Kidney tubule cell (primary cell): Measurements from ENCODE around the gene AHDC1.

Experiments used
- DNase-seq: peaks from one replicate; pipeline ENCODE4 v3.0.0-alpha.2; 2018; ENCODE audit warnings: low spot score

Gene AHDC1

DNA sequence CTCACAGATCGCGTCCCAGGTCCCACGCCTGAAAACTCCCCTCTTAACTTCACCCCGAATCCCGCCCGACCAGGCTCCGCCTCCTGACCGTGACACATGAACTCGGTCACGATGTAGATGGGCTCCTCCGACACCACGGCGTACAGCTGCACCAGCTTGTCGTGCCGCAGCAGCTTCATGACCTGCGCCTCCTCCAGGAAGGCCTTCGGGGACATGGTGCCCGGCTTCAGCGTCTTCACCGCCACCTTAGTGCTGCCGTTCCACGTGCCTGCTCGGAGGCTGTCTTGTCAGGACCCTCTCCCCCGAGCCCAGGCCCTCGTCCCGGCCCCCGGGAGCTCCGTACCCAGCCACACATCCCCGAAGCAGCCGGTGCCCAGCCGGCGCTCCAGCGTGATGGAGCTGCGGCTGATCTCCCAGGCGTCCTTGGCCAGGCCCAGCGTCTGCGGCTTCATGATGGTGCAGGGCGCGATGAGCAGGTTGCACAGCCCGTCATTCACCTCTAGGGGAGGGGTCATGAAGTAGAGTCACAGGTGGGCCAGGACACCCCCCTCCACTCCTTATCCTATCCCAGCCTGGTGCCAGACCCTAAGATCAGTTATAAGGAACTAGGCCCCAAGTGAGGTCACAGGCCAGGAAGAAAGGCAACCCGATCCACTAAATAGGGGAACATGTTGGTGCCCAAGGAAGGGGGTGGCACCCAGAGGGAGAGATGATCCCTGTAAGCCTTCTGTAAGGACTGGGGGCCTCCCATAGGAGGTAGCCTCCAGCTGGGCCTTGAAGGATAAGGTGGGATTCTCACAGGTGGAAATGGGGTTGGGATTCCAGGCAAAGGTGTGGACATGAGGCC is 11.6 kb upstream of the AHDC1 start:
- no peak for DNase-seq

DNA sequence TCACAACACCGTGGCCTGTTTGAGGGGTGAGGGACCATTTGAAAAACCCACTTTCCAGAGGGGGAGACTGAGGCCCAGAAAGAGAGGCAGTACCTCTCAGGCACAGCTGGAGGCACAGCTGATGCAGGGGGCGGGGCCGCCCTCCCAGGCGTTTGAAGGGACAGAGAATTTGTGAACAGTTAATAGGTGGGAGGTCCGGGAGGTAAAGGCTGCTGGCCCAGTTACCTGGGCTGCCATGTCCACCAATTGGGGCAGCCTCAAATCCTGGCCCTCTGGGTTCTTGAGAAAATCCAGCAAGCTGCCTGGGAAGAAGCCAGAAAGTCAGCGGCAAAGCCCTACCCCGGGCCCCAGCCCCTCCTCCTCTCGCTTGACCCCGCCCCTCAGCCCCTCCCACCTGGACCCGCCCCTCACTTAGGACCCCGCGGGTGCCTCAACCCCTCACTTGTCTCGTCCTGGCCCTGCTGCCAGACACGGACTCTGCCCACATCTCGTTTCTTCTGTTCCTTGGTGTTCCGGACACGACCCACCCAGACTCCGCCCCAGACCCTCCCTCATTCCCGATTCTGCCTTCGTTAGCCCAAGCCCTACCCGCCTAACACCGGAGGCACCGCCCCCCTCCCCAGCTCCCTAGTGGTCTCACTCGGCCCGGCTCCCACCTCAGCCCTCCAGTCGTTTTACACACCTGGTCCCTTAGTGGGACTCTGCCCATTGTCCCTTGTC is 10.8 kb upstream of the AHDC1 start:
- no peak for DNase-seq

DNA sequence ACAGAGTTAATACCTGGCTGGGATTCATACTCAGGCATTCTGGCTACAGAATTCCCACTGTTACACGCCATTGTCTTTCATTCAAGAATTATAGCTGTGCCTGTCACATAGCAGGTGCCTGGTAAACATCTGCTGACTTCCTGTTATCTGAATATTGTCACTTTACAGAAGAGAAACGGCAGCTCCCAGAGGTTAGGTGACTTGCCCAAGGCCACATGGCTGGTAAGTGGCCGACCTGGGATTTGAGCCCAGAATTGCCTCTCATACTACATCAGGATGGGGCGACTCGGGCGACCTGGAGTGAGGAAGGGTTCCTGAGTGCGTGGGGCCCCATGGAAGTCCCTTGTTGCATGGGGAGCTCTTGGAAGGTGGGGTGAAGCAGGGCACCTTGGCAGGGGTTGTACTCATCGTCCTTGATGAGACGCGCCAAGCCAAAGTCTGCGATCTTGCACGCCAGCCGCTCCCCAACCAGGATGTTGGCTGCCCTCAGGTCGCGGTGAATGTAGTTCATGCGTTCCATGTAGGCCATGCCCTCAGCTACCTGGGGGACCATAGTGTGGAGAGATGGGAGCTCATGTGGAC is 10.2 kb upstream of the AHDC1 start:
- no peak for DNase-seq

DNA sequence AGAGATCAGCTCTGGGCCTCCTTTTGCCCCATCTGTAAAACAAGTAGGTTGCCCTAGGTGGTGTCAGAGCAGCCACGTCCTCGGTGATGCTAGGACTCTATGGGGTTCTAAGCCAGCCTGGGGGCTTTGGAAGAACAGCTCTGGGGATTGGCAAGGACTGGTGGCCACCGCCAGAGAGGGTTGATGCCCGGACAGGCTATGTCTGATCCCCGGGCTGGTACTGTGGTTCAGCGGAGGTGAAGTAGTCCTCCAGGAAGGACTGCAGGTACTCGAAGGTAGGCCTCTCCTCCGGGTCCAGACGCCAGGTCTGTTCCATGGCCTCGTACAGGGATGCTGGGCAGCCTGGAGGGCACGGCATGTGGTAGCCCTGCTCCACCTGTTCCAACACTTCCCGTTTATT is 8.8 kb upstream of the AHDC1 start:
- DNase-seq, result no peak

DNA sequence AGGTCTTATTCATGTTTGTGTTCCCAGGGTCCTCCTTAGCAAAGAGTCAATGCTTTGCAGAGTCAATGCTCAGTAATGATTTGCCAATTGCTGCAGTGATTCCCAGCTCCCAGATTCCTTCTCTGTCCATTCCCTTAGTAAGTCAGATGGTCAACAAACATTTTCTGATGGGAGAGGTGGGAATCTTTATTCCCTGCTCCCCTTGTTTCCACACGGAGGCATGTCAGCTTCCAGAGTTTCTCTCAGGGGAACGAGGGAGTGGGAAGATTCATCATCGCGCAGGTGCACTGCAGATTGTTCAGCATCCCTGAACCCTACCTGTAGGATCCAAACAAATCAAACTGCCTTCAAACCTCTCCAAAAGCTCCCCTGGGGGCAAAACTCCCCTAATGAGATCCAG is 7.5 kb upstream of the AHDC1 start:
- no peak for DNase-seq

DNA sequence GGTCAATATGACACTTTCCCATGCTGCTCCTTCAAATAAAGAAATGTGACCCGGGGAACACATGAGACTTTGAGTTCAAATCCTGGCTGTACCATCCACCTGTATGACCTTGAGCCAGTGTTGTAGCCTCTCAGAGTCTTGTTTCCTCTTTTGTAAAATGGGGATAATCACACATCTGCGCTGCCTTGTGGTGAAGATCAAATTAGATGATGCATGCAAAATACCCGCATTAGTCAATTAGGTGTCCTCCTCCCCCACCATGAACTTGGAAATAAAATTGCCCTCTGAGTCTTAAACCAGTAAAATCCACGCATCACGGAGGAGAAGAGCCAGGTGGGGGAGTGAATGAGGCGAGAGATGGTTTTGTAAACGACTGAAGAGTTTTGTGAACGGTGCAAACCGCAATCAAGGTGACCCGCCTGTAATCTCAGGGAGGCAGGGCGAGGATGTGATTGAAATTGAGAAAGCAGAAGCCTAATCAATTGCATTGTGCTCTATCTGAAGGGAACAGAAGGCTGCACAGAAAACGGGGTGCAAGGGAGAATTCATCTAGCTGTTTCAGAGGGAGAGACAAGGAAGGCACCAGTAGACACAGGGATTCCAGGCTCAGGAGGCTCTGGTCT is 5.8 kb upstream of the AHDC1 start:
- DNase-seq, result no peak

DNA sequence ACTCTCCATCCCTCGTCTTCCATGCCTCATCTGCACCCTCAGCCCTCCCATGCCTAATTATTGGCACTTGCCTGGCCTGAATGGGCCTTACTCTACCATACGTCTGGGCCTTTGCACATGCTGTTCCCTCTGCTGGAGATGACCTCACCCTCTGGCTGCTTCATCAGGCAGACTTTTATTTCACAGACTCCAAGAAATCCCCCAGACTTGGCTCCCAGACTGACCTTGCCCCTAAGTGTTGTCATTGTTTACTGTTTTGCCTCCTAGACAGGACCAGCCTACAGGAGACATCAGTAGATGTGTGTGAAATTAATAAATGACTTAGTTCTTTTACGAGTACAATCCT is 5.2 kb upstream of the AHDC1 start:
- no peak for DNase-seq

DNA sequence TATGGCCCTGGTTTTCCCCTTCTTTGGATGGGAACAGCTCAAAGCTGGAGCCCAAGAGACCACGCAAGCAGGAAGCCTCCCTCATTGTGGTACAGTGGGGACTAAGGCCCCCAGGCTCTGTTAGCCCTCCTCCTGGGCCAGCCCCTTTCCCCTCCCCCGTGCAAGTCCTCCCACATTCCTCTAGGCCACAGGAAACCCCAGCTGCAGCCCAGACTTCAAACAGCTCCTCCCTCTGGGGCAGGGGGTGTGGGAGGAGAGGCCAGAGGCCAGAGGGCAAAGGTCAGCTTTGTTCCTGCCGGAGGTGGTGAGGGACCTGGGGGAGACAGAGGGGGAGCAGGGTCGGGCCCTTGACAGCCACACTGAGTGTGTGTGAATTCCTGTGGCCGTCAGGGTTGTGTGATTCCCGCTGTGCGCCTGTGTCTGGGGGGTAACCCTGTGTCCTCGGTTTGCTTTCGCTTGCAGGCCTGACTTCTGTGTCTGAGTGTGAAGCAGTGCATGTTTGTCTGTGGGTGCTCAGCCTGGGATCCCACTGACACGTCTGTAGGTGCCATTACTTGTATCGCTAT is 3.4 kb upstream of the AHDC1 start:
- no peak for DNase-seq

DNA sequence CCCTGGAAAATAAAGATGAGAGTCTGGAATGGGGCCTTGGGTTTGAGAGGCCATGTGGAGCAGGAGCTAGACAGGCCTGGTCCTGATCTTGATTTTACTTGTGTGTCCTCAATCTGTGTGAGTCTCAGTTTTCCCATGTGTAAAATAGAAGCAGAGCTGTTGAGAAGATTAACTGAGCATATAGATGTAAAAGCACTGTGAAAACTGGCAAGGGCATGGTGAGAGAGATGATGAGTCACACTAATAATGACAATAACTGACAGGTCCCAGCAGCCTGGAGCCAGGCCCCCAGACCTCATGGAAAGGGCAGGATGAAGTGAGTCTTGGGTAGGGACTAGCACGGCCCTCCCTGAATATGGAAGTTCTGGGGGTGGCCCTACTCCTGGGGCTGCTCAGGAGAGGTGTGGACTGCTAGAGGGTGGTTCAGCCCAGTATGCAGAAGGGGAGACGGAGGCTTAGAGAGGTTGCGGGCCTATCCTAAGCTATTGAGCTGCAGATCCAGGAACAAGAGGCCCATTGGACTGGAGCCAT is 2.8 kb upstream of the AHDC1 start:
- peak; percentile 55 for DNase-seq

DNA sequence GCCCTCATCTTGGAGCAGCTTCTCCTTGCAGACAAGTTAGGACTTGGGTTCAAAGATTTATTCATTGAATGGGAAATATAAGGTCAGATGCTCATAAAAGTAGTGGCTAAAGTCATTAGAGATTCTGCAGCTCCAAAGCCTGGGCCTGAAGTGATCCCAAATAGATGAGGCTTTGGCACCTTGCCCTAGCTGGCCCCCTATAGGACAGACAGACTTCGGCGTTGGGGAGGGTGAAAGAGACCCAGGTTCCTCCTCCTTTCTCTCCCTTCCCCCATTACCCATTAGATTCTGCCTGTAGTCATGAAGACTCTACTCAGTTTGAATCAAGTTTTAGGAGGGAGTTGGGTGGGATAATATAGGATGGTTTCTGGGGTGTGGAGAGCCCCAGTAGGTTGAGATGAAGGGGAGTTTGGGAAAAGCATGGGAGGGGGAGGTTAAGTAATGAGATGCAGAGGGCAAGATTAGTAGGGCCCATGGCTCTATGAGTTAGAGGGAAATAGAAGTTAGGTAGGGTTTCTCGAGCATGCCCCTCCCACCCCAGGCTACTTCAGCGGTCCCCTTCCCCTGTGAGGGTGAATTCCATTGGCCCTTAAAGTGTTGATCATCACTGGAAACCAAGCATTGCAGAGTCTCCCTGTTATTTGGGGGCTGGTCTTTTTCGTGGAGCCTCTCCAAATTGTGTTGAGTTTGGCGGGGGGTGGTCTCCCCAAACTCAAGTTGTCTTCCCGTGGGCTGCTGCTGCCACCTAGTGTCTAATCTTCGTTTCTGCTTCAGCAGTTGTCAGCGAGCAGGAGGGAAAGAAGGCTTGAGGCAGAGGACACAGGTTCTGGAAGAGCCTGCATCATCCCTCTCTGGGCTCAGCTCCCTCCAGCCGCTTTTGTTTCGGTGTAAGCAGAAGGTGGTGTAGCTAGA is 2.1 kb upstream of the AHDC1 start:
- DNase-seq, result peak; percentile 58

DNA sequence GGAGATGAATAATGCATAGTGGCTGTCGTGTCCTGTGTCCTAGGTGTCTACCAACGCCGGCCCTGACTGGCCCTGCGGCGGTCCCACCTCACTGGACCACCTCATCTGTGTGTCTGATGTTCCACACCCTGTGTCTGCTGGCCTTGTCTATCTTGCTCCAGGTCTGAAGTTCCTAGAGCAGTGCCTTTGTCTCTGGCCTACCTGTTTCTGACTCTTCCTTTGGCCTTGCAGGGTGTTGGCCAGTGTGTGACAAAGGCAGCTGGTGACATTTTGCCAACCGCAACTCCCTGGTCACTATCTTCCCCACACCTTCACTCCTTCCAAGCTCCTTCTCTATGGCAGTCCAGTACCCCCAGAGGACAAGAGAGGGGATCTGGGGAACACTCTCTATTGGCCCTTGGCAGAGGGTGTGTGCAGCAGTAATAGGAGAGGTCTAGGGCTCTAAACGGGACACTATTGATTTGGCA is 1.4 kb upstream of the AHDC1 start:
- DNase-seq, result no peak

DNA sequence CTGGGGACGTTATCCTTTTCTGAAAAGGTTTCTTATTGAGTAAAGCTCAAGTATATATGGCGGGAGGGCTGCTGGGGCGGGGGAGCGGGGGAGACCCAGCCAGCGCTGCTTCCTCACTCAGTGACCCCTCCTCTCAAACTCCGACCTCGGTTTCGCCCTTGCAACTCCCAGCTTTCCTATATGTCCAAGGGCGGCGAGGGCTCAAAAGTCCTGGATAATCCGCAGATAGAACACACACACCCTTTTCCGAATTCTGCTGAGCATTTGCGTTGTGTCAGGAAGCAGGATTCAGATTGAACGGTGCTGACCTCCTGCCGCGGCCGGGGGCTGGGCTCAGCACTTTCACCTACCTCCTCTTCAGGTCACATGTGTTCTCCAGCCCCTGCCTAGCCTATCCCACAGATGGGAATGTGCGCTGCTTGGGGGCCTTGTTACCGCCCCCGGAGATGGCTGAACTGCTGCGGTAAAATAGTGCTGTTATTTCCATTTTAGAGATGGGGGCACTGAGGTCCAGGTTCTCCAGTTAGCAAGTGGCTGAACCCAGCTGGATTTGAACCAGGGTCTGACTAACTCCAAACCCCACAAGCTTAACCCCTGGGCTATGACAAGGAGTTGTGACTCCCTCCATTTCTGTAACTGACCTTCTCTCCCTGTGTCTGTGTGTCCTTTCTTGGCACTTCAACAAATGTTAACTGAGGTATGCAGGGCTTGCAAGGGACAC is 795 bp upstream of the AHDC1 start:
- DNase-seq, result peak; percentile 15

DNA sequence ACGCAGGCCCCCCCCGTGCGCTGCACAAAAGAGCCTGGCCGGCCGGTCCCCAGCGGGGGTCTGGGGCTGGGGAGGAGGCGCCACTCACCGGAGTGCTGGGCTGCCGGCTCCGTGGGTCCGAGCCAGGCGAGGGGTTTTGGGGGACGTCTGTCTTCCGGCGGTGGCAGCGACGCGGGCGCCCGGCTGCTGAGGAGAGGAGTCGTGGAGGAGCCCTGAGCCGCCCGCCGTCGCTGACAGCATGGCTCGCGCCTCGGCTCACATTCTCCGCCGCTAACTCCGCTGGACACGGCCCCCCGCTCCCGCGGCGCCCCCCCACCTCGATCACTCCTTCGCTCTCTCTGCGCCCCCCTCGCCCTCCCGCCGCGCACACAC is 649 bp downstream of the AHDC1 start:
- DNase-seq, result no peak

DNA sequence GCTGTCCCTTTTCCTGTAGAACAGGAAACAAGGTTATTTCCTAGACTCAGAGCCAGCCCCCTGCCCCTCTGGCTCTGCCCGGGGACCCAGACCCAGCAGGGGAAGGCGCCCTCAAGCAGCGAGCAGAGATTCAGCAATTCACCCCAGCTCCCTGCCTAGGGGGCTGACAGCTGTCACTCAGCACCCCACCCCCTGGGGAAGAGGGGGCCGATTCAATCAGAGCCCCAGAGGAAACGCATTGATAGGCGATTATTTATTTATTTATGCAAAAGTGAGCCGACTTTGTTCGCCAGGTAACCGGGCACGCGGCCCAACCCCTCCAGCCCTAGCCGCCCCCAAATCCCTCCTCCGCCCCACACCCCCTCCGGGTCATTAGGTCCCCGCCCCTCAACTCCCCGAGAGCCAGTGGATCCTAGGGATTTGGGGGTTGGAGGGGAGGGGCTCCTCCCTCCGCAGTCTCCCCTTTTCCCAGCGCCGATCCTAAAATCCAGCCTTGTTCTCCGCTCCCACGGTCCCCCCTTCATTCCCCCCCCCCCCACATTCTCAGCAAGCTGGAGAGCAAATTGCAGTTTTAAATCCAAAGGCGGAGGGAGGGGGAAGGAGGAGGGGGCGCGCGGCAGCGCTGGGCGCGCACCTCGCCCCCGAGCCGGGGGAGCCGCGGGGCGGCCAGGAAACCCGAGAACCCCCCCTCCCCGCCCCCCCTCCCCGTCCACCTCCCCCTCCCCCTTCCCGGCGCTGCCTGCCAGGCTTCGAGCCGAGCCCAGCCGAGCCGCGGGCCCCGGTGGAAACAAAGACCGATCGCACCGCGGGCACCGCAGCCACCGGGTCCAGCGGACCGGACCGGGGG is 1.3 kb downstream of the AHDC1 start:
- peak; percentile 20 for DNase-seq

DNA sequence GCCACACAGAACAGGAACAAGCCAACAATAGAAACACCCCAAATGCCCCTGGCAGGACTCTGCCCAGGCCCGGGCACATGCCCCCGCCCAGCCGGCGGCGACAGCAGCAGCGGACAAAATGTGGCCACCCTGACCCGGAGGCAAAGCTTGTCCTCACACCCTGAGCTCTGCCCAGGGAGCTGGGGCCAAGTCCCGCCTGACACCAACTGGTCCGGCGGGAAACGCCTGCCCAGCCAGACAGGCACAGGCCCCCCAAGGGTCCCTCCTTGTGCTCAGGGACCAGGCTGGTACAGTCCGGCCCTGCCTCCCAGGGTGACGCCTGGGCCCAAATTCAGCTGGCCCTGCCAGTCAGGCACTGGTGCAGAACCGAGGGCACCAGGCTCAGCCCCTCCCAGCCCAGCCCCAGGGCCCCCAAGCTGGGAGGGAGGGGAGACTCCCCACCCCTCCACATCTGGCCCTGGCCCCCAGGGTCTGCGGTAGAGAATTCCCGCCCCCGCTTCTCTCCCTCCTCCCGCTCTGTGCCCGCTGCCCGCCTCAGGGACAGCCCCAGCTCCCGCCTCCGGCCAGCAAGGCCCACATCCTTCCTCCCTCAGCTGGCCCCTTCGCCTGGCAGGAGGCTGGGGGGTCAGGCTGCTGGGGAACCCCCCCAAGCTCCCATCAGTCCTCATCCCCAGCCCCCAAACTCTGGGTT is 2.0 kb downstream of the AHDC1 start:
- DNase-seq, result peak; percentile 41

DNA sequence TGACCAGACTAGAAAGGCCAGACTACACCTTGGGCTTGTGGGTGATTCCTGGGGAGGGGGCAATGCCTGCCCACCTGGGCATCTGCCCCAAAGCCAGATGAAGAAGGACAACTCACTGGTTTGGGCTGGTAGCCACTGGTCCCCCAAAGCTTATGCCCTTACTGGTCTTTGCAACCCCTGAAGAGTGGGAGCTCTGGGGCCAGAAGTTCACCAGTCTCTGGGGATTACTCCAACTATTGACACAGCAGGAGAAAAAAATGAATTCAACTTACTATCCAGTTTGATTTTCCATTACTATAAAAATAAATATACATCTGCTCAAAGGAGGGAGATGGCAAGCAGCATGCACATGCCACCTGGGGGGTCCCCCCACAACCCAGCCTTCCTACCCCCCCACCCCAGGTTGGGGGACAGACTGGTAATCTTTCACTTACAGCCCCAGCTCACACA is 2.6 kb downstream of the AHDC1 start:
- no peak for DNase-seq

DNA sequence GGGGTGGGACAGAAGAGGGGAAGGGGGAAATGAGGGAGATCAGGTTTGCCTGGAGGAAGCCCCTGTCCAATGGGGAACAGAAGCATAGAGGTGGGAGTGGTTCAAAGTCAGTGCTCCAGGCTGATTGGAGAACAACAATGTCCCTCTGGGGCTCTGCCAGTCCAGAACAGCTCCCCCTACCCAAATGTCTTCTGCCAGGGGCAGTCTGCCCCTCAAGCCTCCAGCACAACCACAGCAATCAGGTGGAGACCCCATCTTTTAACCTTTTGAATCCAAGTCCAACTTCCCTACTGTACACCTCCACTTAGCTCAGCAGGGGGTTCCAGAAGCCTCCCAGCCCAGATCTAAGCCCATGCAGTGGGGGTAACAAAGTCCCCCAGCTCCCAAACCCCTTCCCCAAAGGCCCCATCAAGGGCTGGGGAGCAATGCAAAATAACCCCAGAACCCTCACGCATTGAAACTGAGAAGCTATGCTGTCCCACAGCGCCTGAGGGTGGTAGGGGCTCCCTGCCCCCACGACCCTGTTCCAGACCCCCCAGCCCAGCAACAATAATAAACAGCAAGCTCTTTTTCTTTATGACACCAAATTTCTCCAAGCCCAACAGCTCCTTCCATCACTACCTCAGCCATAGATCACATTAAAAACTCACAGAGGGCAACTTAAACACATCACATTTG is 3.3 kb downstream of the AHDC1 start:
- DNase-seq, result no peak
